H1 (cell line): ENCODE results near the gene ITPR3.

ENCODE experiments used
- EGR1 ChIP-seq: IDR thresholded peaks from 2 replicates; pipeline ENCODE4 v1.6.1; 2011; ENCODE audit warnings: low read depth, low read length, borderline replicate concordance
- GABPA ChIP-seq: IDR thresholded peaks from 2 replicates; pipeline ENCODE4 v1.6.1; 2011; ENCODE audit warnings: mild to moderate bottlenecking, low read length, moderate library complexity, borderline replicate concordance; ENCODE audit not compliant: insufficient read depth
- HDAC2 ChIP-seq, 2 experiments: fragments of 300-600 bp in 1 of 2; sonication (generic) in 1 of 2; IDR thresholded peaks; 2 replicates each; pipeline ENCODE4 v1.6.1; 2011 to 2012; ENCODE audit warnings: low read depth in 2 of 2, low read length in 2 of 2, mild to moderate bottlenecking in 2 of 2, moderate library complexity in 2 of 2, borderline replicate concordance in 1 of 2, inconsistent platforms in 1 of 2
- POLR2A ChIP-seq, 2 experiments: IDR thresholded peaks; 1 replicate in 1 of 2; 2 replicates in 1 of 2; pipeline ENCODE4 v1.6.1; 2011; ENCODE audit warnings: low read depth in 2 of 2, low read length in 2 of 2, mild to moderate bottlenecking in 2 of 2; ENCODE audit errors: control extremely low read depth in 1 of 2
- POLR2AphosphoS5 ChIP-seq: IDR thresholded peaks from 2 replicates; pipeline ENCODE4 v1.6.1; 2011; ENCODE audit warnings: low read depth, low read length
- RAD21 ChIP-seq, 2 experiments: IDR thresholded peaks in 1 of 2; conservative IDR thresholded peaks in 1 of 2; 2 replicates each; pipeline ENCODE4 v1.6.1; 2011; ENCODE audit warnings: low read depth in 2 of 2, low read length in 2 of 2, improper control_type of control experiment in 1 of 2, inconsistent platforms in 1 of 2, mild to moderate bottlenecking in 1 of 2, moderate library complexity in 1 of 2
- TF ChIP-seq, protein P1 (sequence below), 3 experiments: IDR thresholded peaks; 1 replicate in 2 of 3; 2 replicates in 1 of 3; pipeline versions ENCODE4 v1.5.1 to v1.6.1; 2011; ENCODE audit warnings: low read length in 3 of 3, mild to moderate bottlenecking in 3 of 3, inconsistent platforms in 2 of 3, low read depth in 1 of 3, moderate library complexity in 1 of 3; ENCODE audit not compliant: insufficient read depth in 1 of 3; ENCODE audit errors: control extremely low read depth in 1 of 3
- TF ChIP-seq, protein P2 (sequence below): IDR thresholded peaks from 2 replicates; pipeline ENCODE4 v1.6.1; 2011; ENCODE audit warnings: low read length, improper control_type of control experiment
- TF ChIP-seq, protein P3 (sequence below): IDR thresholded peaks from 2 replicates; pipeline ENCODE4 v1.6.1; 2012; ENCODE audit warnings: inconsistent platforms

DNA sequence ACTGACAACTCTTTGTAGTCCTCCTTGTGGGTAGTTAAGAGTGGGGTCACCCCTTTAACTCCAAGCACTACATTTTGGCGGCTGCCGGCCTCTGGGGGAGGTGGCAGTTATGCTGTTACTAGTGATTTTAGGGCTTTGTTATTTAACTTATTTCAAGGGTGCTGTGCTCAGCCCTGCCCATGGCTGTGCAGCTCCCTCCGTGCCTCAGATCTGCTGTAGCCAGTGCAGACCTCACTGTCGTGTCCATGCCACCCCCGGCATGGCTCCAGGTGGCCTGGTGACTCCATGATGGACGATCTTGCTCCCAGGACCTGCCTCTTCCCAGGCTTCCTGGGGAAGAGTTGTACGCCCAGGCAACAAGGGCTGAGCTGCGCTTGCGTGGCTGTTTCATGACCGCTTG, 75.0 kb downstream of the ITPR3 start:
- TF ChIP-seq, protein P1, sequence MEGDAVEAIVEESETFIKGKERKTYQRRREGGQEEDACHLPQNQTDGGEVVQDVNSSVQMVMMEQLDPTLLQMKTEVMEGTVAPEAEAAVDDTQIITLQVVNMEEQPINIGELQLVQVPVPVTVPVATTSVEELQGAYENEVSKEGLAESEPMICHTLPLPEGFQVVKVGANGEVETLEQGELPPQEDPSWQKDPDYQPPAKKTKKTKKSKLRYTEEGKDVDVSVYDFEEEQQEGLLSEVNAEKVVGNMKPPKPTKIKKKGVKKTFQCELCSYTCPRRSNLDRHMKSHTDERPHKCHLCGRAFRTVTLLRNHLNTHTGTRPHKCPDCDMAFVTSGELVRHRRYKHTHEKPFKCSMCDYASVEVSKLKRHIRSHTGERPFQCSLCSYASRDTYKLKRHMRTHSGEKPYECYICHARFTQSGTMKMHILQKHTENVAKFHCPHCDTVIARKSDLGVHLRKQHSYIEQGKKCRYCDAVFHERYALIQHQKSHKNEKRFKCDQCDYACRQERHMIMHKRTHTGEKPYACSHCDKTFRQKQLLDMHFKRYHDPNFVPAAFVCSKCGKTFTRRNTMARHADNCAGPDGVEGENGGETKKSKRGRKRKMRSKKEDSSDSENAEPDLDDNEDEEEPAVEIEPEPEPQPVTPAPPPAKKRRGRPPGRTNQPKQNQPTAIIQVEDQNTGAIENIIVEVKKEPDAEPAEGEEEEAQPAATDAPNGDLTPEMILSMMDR (IDR thresholded peaks at IDR 0.05; ENCODE audit: control extremely low read depth in 1 of 3, insufficient read depth in 1 of 3, low read depth in 1 of 3, low read length in 3 of 3): no peak
- TF ChIP-seq POLR2A (IDR thresholded peaks at IDR 0.05; ENCODE audit: control extremely low read depth in 1 of 2, low read depth in 2 of 2, low read length in 2 of 2) (no peak), EGR1 (no peak), RAD21 (IDR thresholded peaks at IDR 0.05 in 1 of 2, conservative IDR thresholded peaks at IDR 0.05 in 1 of 2; ENCODE audit: low read depth in 2 of 2, low read length in 2 of 2) (no peak), GABPA (no peak), HDAC2 (IDR thresholded peaks at IDR 0.05; ENCODE audit: borderline replicate concordance in 1 of 2, low read depth in 2 of 2, low read length in 2 of 2) (no peak), POLR2AphosphoS5 (no peak; the same call in 1 of the 2 replicates)
- TF ChIP-seq, protein P2, sequence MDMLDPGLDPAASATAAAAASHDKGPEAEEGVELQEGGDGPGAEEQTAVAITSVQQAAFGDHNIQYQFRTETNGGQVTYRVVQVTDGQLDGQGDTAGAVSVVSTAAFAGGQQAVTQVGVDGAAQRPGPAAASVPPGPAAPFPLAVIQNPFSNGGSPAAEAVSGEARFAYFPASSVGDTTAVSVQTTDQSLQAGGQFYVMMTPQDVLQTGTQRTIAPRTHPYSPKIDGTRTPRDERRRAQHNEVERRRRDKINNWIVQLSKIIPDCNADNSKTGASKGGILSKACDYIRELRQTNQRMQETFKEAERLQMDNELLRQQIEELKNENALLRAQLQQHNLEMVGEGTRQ: no peak
- TF ChIP-seq, protein P3, sequence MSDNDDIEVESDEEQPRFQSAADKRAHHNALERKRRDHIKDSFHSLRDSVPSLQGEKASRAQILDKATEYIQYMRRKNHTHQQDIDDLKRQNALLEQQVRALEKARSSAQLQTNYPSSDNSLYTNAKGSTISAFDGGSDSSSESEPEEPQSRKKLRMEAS: no peak
